ENCODE measurements around the gene FKBP6. TPM values are rescaled to one million over a fixed set of nuclear protein-coding genes. Genes with fewer than 3 reads are reported as not detected.

The FKBP6 gene
- total RNA-seq, 1 experiment from 2014 or later: not detected

DNA sequence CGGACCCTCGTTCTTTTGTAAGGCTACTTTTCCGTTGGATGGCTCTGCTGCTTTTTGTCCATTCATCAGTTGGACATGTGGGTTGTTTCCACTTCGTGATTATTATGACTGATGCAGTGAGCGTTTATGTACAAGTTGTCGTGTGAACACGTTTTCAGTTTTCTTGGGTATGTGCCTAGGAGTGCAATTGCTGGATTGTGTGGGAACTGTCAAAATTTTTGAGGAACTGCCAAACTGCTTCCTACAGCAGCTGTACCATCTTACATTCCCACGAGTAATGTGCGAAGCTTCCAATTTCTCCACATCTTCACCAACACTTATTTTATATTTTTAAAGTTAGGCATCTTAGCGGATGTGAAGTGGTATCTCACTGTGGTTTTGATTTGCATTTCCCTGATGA is 10.4 kb downstream of the FKBP6 start:
- TF ChIP-seq, protein P1, sequence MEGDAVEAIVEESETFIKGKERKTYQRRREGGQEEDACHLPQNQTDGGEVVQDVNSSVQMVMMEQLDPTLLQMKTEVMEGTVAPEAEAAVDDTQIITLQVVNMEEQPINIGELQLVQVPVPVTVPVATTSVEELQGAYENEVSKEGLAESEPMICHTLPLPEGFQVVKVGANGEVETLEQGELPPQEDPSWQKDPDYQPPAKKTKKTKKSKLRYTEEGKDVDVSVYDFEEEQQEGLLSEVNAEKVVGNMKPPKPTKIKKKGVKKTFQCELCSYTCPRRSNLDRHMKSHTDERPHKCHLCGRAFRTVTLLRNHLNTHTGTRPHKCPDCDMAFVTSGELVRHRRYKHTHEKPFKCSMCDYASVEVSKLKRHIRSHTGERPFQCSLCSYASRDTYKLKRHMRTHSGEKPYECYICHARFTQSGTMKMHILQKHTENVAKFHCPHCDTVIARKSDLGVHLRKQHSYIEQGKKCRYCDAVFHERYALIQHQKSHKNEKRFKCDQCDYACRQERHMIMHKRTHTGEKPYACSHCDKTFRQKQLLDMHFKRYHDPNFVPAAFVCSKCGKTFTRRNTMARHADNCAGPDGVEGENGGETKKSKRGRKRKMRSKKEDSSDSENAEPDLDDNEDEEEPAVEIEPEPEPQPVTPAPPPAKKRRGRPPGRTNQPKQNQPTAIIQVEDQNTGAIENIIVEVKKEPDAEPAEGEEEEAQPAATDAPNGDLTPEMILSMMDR (IDR thresholded peaks at IDR 0.05; ENCODE audit: insufficient read depth in 1 of 2, low read depth in 1 of 2, low read length in 1 of 2, severe bottlenecking in 1 of 2, unreplicated experiment in 1 of 2): no peak
- no peaks in the 10 kb centered on the region for H3K9me3 Mint-ChIP-seq (ENCODE audit: unreplicated experiment)
- peaks cover 8% of the 10 kb centered on the region for H3K4me1 Mint-ChIP-seq (ENCODE audit: low read depth, unreplicated experiment)
- ChIA-PET POLR2A (no interaction called here), CTCF (no interaction called here)
- no peaks in the 10 kb centered on the region for H3K36me3 Mint-ChIP-seq (ENCODE audit: insufficient read depth, unreplicated experiment)
- BruUV-seq (replicated peaks): no TSS peak
- H3K4me1 ChIP-seq: peaks cover 9% of the 10 kb centered on the region
- H3K27me3 Mint-ChIP-seq (ENCODE audit: insufficient read depth, unreplicated experiment): no peaks in the 10 kb centered on the region
- no peak overlapping the region for H3K4me3 Mint-ChIP-seq (ENCODE audit: unreplicated experiment)
- no peaks in the 10 kb centered on the region for H3K27me3 ChIP-seq (replicated peaks; ENCODE audit: control insufficient read depth, insufficient read depth, low read length)
- intact Hi-C loops (cut with micrococcal nuclease; ENCODE audit: unreplicated experiment): no loop called here
- H3K36me3 ChIP-seq (ENCODE audit: control insufficient read depth, insufficient read depth, low read length): no peaks in the 10 kb centered on the region; the same call in 1 of the 2 replicates
- no peak overlapping the region for H3K4me3 ChIP-seq (ENCODE audit: low read depth, low read length)
- no peak overlapping the region for H3K27ac Mint-ChIP-seq (ENCODE audit: unreplicated experiment)
- H3K9me3 ChIP-seq: no peaks in the 10 kb centered on the region
- no peak for DNase-seq

DNA sequence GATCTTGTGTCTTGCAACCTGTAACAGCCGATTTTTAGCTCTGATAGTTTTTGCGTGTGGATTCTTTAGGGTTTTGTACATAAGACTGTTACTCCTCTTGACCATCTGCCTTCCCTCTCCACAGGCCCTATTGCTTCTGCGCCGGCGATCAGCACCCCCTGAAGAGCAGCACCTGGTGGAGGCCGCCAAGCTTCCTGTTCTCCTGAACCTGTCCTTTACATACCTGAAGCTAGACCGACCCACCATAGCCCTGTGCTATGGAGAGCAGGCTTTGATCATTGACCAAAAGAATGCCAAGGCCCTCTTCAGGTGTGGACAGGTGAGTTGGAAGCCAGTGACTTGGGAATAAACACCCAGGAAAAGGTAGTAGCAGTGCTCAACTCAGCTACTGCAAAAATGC is 12.6 kb downstream of the FKBP6 start:
- no peak overlapping the region for H3K4me3 Mint-ChIP-seq (ENCODE audit: unreplicated experiment)
- no peaks in the 10 kb centered on the region for H3K9me3 Mint-ChIP-seq (ENCODE audit: unreplicated experiment)
- ChIA-PET CTCF (no interaction called here), POLR2A (no interaction called here)
- no peaks in the 10 kb centered on the region for H3K27me3 Mint-ChIP-seq (ENCODE audit: insufficient read depth, unreplicated experiment)
- BruUV-seq (replicated peaks): no TSS peak
- intact Hi-C loops (cut with micrococcal nuclease; ENCODE audit: unreplicated experiment): no loop called here
- Histone ChIP-seq H3K36me3 (ENCODE audit: control insufficient read depth, insufficient read depth, low read length) (no peaks in the 10 kb centered on the region; the same call in 1 of the 2 replicates), H3K9me3 (no peaks in the 10 kb centered on the region), H3K4me1 (peaks cover 13% of the 10 kb centered on the region), H3K4me3 (ENCODE audit: low read depth, low read length) (no peak overlapping the region), H3K27me3 (replicated peaks; ENCODE audit: control insufficient read depth, insufficient read depth, low read length) (no peaks in the 10 kb centered on the region)
- H3K27ac Mint-ChIP-seq (ENCODE audit: unreplicated experiment): no peak overlapping the region
- TF ChIP-seq, protein P1 (IDR thresholded peaks at IDR 0.05; ENCODE audit: insufficient read depth in 1 of 2, low read depth in 1 of 2, low read length in 1 of 2, severe bottlenecking in 1 of 2, unreplicated experiment in 1 of 2): no peak
- no peak for DNase-seq
- H3K36me3 Mint-ChIP-seq (ENCODE audit: insufficient read depth, unreplicated experiment): no peaks in the 10 kb centered on the region
- peaks cover 13% of the 10 kb centered on the region for H3K4me1 Mint-ChIP-seq (ENCODE audit: low read depth, unreplicated experiment)

DNA sequence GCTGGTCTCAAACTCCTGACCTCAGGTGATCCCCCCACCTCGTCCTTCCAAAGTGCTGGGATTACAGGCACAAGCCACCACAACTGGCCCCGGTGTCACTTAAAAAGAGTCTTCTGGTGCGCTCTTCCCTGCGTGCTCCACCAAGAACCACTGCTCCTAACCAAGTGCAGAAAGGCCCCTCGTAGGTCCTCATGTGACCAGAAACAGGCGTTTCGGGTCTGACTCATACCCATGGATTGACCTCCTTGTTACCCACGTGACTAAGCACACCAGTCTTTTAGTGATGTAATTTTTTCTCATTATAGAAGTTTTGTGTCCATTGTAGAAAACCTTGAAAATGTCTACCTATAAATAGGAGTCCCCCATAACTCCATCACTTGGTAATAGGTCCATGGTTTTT is 13.9 kb downstream of the FKBP6 start:
- Histone ChIP-seq H3K27me3 (replicated peaks; ENCODE audit: control insufficient read depth, insufficient read depth, low read length) (no peaks in the 10 kb centered on the region), H3K4me1 (peaks cover 22% of the 10 kb centered on the region), H3K36me3 (ENCODE audit: control insufficient read depth, insufficient read depth, low read length) (no peaks in the 10 kb centered on the region; the same call in 1 of the 2 replicates), H3K4me3 (ENCODE audit: low read depth, low read length) (no peak overlapping the region), H3K9me3 (no peaks in the 10 kb centered on the region)
- Mint-ChIP-seq H3K9me3 (ENCODE audit: unreplicated experiment) (no peaks in the 10 kb centered on the region), H3K4me3 (ENCODE audit: unreplicated experiment) (no peak overlapping the region), H3K36me3 (ENCODE audit: insufficient read depth, unreplicated experiment) (no peaks in the 10 kb centered on the region), H3K4me1 (ENCODE audit: low read depth, unreplicated experiment) (peaks cover 24% of the 10 kb centered on the region), H3K27me3 (ENCODE audit: insufficient read depth, unreplicated experiment) (no peaks in the 10 kb centered on the region), H3K27ac (ENCODE audit: unreplicated experiment) (peak overlapping the region; percentile 5)
- no peak for DNase-seq
- POLR2A ChIA-PET: no interaction called here
- CTCF ChIA-PET: interaction anchor here (0.7 to 1.6 kb wide), 7 partner anchors 15 to 180 kb away, joined by 3 to 7 read pairs (median 3); partner anchors contain the start of gene BAZ1B
- TF ChIP-seq, protein P1 (IDR thresholded peaks at IDR 0.05; ENCODE audit: insufficient read depth in 1 of 2, low read depth in 1 of 2, low read length in 1 of 2, severe bottlenecking in 1 of 2, unreplicated experiment in 1 of 2): no peak
- no TSS peak for BruUV-seq (replicated peaks)
- intact Hi-C loops (cut with micrococcal nuclease; ENCODE audit: unreplicated experiment): loop anchor here (2.0 kb wide), 2 partner anchors 17 to 109 kb away; no protein-coding TSS in a partner anchor
